ENCODE measurements around the gene LASP1. TPM values are rescaled to one million over a fixed set of nuclear protein-coding genes. Genes with fewer than 3 reads are reported as not detected.

The LASP1 gene
- total RNA-seq, 4 donors from 2014 or later, result 117 to 553 (median 307) TPM

DNA sequence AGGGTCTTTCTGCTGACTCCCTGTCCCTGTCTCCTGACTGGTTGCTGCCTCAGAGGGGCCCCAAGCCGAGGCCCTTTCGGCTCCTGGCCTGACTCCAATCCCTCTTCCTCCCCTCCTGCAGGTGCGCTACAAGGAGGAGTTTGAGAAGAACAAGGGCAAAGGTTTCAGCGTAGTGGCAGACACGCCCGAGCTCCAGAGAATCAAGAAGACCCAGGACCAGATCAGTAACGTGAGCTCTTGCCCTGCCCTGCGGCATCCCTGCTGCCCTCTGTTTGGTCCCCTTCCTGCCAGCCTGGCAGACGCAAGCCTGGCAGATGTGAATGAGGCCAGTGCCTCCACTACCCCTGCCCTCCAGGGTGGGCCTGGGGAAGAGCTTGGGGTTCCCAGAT is 28.4 kb downstream of the LASP1 start:
- no peak for TF ChIP-seq POLR2A (IDR thresholded peaks at IDR 0.05)
- peak in 1 of 3 donors; percentile 28 for TF ChIP-seq POLR2AphosphoS5 (IDR thresholded peaks at IDR 0.05)
- TF ChIP-seq, protein P1, sequence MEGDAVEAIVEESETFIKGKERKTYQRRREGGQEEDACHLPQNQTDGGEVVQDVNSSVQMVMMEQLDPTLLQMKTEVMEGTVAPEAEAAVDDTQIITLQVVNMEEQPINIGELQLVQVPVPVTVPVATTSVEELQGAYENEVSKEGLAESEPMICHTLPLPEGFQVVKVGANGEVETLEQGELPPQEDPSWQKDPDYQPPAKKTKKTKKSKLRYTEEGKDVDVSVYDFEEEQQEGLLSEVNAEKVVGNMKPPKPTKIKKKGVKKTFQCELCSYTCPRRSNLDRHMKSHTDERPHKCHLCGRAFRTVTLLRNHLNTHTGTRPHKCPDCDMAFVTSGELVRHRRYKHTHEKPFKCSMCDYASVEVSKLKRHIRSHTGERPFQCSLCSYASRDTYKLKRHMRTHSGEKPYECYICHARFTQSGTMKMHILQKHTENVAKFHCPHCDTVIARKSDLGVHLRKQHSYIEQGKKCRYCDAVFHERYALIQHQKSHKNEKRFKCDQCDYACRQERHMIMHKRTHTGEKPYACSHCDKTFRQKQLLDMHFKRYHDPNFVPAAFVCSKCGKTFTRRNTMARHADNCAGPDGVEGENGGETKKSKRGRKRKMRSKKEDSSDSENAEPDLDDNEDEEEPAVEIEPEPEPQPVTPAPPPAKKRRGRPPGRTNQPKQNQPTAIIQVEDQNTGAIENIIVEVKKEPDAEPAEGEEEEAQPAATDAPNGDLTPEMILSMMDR (IDR thresholded peaks at IDR 0.05), result no peak
- intact Hi-C loops (cut with DNase I; ENCODE audit: low total_unique reads), result no loop called here
- Histone ChIP-seq H3K27ac (peak overlapping the region; percentile 74 to 83 (median 79)), H3K4me1 (peaks cover 40 to 73% (median 53%) of the 10 kb centered on the region in 4 donors), H3K4me3 (no peak overlapping the region), H3K27me3 (no peaks in the 10 kb centered on the region), H3K9me3 (no peaks in the 10 kb centered on the region), H3K36me3 (peaks cover 0 to 6% (median 2%) of the 10 kb centered on the region in 4 donors)
- peak; percentile 62 for DNase-seq
- WGBS, 2 donors (ENCODE audit: low coverage in 1 of 2), result 26% methylated on average over 6 of the region's 9 CpGs; no CpG with 5 or more reads in 1 of the 2 donors
- in situ Hi-C loops (cut with MboI; ENCODE audit: low pct_ligation_motif_present in 1 of 4, low pct_unique_long_range_greater_than_20kb in 1 of 4, low sequenced_read_pairs in 3 of 4), result no loop called here

DNA sequence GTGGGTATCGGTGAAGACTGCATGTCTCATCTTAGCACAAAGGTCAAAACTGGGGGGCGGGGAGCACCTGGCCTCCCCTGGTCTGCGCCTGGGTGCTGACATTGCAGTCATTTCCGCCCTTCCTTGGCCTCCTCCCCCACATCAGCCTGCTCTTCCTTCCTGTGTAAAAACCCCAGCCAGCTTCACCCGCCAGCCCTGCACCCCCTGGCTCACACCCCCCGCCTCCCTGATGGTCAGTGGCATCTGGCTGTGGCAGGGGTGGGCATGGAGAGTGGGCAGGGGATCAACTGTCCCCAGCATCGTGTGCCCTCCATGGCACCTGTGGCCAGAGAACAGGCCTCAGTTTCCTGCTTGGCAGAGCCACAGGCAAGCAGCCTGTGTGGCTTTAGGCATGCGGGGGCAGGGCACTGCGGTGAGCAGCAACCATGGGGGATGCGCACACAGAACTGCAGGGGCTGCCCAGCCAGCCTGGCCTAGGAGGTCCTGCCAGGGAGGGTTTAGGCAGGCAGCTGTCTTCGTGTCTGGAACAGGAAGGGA is 29.0 kb downstream of the LASP1 start:
- H3K27ac ChIP-seq, result peak overlapping the region; percentile 74 to 83 (median 79)
- TF ChIP-seq, protein P1 (IDR thresholded peaks at IDR 0.05), result no peak
- TF ChIP-seq POLR2A (IDR thresholded peaks at IDR 0.05), result no peak
- in situ Hi-C loops (cut with MboI; ENCODE audit: low pct_ligation_motif_present in 1 of 4, low pct_unique_long_range_greater_than_20kb in 1 of 4, low sequenced_read_pairs in 3 of 4), result no loop called here
- peaks cover 40 to 67% (median 47%) of the 10 kb centered on the region in 4 donors for H3K4me1 ChIP-seq
- H3K36me3 ChIP-seq, result peaks cover 0 to 9% (median 3%) of the 10 kb centered on the region in 4 donors
- 45 to 46% methylated on average over 2 to 11 of the region's 11 CpGs for WGBS, 2 donors (ENCODE audit: low coverage in 1 of 2)
- intact Hi-C loops (cut with DNase I; ENCODE audit: low total_unique reads), result no loop called here
- no peak overlapping the region for H3K4me3 ChIP-seq
- H3K27me3 ChIP-seq, result no peaks in the 10 kb centered on the region
- peak; percentile 72 for DNase-seq
- H3K9me3 ChIP-seq, result no peaks in the 10 kb centered on the region

DNA sequence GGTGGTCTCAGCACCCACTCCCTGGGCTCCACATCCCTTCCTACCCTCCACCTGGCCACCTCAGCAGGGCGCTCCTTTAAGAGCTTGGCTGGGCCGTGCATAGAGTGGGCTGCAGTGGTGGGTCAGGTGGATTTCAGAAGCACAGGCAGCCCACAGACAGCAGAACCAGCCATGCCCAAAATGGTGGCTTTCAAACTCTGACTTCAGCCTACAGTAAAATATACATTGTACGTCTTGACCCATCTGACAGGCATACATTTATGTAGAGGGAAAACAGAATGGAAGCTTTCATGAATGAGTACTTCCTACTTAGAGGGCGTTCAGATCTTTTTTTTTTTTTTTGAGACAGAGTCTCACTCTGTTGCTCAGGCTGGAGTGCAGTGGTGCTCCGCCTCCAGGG is 29.6 kb downstream of the LASP1 start:
- peaks cover 0 to 9% (median 3%) of the 10 kb centered on the region in 4 donors for H3K36me3 ChIP-seq
- WGBS, 2 donors (ENCODE audit: low coverage in 1 of 2), result 64 to 65% methylated on average over 3 to 5 of the region's 5 CpGs
- peaks cover 40 to 63% (median 45%) of the 10 kb centered on the region in 4 donors for H3K4me1 ChIP-seq
- intact Hi-C loops (cut with DNase I; ENCODE audit: low total_unique reads), result no loop called here
- in situ Hi-C loops (cut with MboI; ENCODE audit: low pct_ligation_motif_present in 1 of 4, low pct_unique_long_range_greater_than_20kb in 1 of 4, low sequenced_read_pairs in 3 of 4), result no loop called here
- no peak overlapping the region for H3K4me3 ChIP-seq
- no peak for TF ChIP-seq EP300 (IDR thresholded peaks at IDR 0.05; ENCODE audit: low read depth)
- TF ChIP-seq POLR2AphosphoS5 (IDR thresholded peaks at IDR 0.05), result no peak
- TF ChIP-seq, protein P1 (IDR thresholded peaks at IDR 0.05), result no peak
- no peak for TF ChIP-seq POLR2A (IDR thresholded peaks at IDR 0.05)
- no peaks in the 10 kb centered on the region for H3K27me3 ChIP-seq
- peak overlapping the region; percentile 74 to 83 (median 79) for H3K27ac ChIP-seq
- no peak for DNase-seq
- H3K9me3 ChIP-seq, result no peaks in the 10 kb centered on the region

DNA sequence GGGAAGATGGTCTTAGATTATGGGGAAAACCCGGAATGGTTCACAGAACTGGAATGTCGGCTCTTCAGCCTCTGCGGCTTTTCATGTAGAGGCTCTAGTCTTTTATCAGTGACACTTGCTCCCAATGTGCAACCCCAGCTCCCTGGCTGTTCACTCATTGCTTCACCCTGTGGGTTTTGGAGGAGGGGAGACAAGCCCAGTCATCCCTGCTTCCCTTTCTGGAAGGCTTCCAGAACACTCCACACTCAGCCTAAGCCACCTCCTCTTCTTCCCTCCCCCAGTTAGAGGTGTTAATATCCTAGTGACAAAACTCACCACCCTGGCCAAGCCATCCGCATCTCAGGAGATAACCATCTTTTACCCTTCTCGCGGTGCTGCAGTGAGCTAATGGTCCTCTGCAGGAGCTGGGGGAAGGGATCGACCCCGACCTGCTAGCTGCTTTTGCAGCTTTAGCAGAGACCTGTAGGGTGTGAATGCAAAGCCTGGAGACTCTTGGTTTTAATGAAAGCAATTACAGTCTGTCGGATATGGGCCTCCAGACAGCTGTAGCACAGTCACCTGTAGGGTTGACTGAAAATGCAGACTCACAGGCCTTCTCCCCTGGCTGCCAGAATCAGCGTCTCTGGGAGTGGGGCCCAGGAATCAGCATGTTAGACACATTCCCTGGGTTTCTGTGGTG is 31.3 kb downstream of the LASP1 start:
- TF ChIP-seq, protein P1 (IDR thresholded peaks at IDR 0.05), result no peak
- TF ChIP-seq POLR2AphosphoS5 (IDR thresholded peaks at IDR 0.05) (no peak), EP300 (IDR thresholded peaks at IDR 0.05; ENCODE audit: low read depth) (no peak), POLR2A (IDR thresholded peaks at IDR 0.05) (no peak)
- intact Hi-C loops (cut with DNase I; ENCODE audit: low total_unique reads), result no loop called here
- Histone ChIP-seq H3K4me3 (no peak overlapping the region), H3K9me3 (no peaks in the 10 kb centered on the region), H3K27ac (peak overlapping the region; percentile 32 to 66 (median 57)), H3K36me3 (peaks cover 0 to 9% (median 3%) of the 10 kb centered on the region in 4 donors), H3K27me3 (no peaks in the 10 kb centered on the region), H3K4me1 (peaks cover 35 to 57% (median 41%) of the 10 kb centered on the region in 4 donors)
- 33 to 68% methylated on average over 3 to 10 of the region's 10 CpGs for WGBS, 2 donors (ENCODE audit: low coverage in 1 of 2)
- in situ Hi-C loops (cut with MboI; ENCODE audit: low pct_ligation_motif_present in 1 of 4, low pct_unique_long_range_greater_than_20kb in 1 of 4, low sequenced_read_pairs in 3 of 4), result no loop called here
- peak; percentile 35 for DNase-seq

All from transverse colon (tissue), 4 donors.